Naive thymus-derived CD8-positive, alpha-beta T cell (primary cell): Measurements from ENCODE around the gene MRPS35. TPM values are rescaled to one million over a fixed set of nuclear protein-coding genes. Genes with fewer than 3 reads are reported as not detected.

Experiments
- ATAC-seq, 2 donors: fragments of 150-1000 bp; cut with Tn5 transposase in 1 of 2; sonication (Bioruptor Pico), chemical (Tn5 transposase) in 1 of 2; 1 replicate in 1 of 2; 2 replicates in 1 of 2; pipeline ENCODE4 v1.10.0; 2021; ENCODE audit warnings: mild to moderate bottlenecking in 2 of 2, moderate library complexity in 2 of 2
- POLR2A ChIA-PET: fragments of 350-600 bp; sonication (Branson Sonifier 250); formaldehyde crosslinking; loops from one replicate; lab custom pipeline; 2021; ENCODE audit warnings: antibody characterized with exemption; lab: Charles Lee
- DNase-seq, 10 donors: peaks; one replicate each; pipeline versions ENCODE4 v3.0.0 to v3.0.0-alpha.2; 2020 to 2022
- H3K27ac Mint-ChIP-seq, 10 donors: one replicate each; pipeline ENCODE4 v1.8.0; 2020 to 2022; ENCODE audit warnings: mild to moderate bottlenecking in 10 of 10, mixed read lengths in 10 of 10, moderate library complexity in 4 of 10, inconsistent platforms in 1 of 10
- H3K27me3 Mint-ChIP-seq, 5 donors: one replicate each; pipeline ENCODE4 v1.8.0; 2021 to 2022; ENCODE audit warnings: mixed read lengths in 5 of 5
- H3K36me3 Mint-ChIP-seq, 3 donors: one replicate each; pipeline ENCODE4 v1.8.0; 2020 to 2022; ENCODE audit warnings: mixed read lengths in 3 of 3, mild to moderate bottlenecking in 2 of 3, inconsistent platforms in 1 of 3
- H3K4me1 Mint-ChIP-seq, 4 donors: one replicate each; pipeline ENCODE4 v1.8.0; 2021 to 2022; ENCODE audit warnings: mixed read lengths in 4 of 4
- H3K4me3 Mint-ChIP-seq, 10 donors: one replicate each; pipeline ENCODE4 v1.8.0; 2020 to 2022; ENCODE audit warnings: mild to moderate bottlenecking in 10 of 10, mixed read lengths in 10 of 10, moderate library complexity in 6 of 10, inconsistent platforms in 1 of 10
- H3K9me3 Mint-ChIP-seq, 9 donors: one replicate each; pipeline ENCODE4 v1.8.0; 2020 to 2022; ENCODE audit warnings: mixed read lengths in 9 of 9, mild to moderate bottlenecking in 3 of 9, inconsistent platforms in 1 of 9, moderate library complexity in 1 of 9
- polyA plus RNA-seq, 3 donors: library from polyadenylated mRNA; unstranded; fragments of 300-500 nt; fragmentation: Illumina TruSeq; gene quantifications; one replicate each; pipeline ENCODE4 v1.2.3, GENCODE V29; 2021
- total RNA-seq, 8 experiments: library from RNA in 2 of 8; stranded (reverse) in 2 of 8; gene quantifications; one replicate each; pipeline ENCODE4 v1.2.3 and lab custom pipeline; 2021 to 2026

Gene MRPS35
- total and polyA plus RNA-seq, 5 experiments from 2014 or later = 26.6 to 74.4 (median 57.7) TPM

DNA sequence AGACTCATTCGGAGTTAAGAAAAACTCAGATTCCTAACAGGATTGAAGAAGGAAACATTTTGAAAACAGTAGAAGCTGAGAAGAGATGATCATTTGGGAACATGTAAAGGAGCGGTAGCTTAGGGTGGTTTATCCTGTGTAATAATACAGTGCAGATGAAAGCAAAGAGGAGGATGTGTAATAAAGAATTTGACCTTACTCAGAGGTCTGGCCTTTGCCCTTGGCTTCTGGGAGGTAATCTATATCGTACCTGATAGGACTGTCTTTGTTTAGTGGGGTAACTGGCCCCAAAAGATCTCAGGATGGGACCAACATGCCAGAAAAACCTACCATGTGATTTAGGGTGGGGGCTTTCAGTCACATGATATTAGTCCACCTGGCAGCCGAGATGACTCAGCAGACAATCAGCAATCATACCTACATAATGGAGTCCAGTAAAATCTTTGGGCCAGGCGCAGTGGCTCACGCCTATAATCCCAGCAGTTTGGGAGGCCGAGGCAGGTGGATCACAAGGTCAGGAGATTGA, 46.1 kb downstream of the MRPS35 start:
- H3K27ac Mint-ChIP-seq = peak overlapping the region in 2 of 10 donors; percentile 30 to 53
- H3K27me3 Mint-ChIP-seq = no peaks in the 10 kb centered on the region
- no peaks in the 10 kb centered on the region for H3K9me3 Mint-ChIP-seq
- H3K36me3 Mint-ChIP-seq = peaks cover 0 to 47% (median 12%) of the 10 kb centered on the region in 3 donors
- H3K4me1 Mint-ChIP-seq = no peaks in the 10 kb centered on the region
- no peak overlapping the region for H3K4me3 Mint-ChIP-seq
- ATAC-seq (no peak), DNase-seq (no peak)
- POLR2A ChIA-PET = no interaction called here

GRCh38 chr12:27762757-27763156, 52.1 kb downstream of the MRPS35 start:
- POLR2A ChIA-PET = no interaction called here
- peaks cover 0 to 3% (median 2%) of the 10 kb centered on the region in 3 donors for H3K36me3 Mint-ChIP-seq
- peaks cover 0 to 3% (median 1%) of the 10 kb centered on the region in 4 donors for H3K4me1 Mint-ChIP-seq
- no peak for ATAC-seq
- no peaks in the 10 kb centered on the region for H3K27me3 Mint-ChIP-seq
- no peaks in the 10 kb centered on the region for H3K9me3 Mint-ChIP-seq
- no peak overlapping the region for H3K4me3 Mint-ChIP-seq
- DNase-seq = no peak
- H3K27ac Mint-ChIP-seq = no peak overlapping the region

DNA sequence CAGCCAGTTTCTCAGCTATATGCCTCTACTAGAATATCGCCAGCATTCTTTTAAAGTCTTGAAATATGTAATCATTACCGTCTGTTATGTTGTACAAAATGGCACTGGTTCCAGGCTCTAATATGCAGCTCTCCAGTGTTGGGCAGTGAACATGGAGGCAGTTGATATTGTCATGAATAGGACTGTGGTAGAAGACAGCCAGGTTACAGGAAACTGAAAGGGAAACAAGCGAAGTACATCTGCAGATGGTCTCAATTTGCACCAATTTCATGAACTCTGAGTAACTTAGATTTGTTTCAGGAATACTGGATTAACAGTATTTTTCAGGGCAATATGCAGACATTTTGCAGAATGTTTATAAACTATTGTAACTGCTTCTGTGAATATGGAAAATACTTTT, 56.0 kb downstream of the MRPS35 start:
- Mint-ChIP-seq H3K36me3 (no peaks in the 10 kb centered on the region), H3K9me3 (no peaks in the 10 kb centered on the region), H3K4me1 (peaks cover 0 to 3% (median 1%) of the 10 kb centered on the region in 4 donors), H3K4me3 (no peak overlapping the region), H3K27me3 (no peaks in the 10 kb centered on the region), H3K27ac (no peak overlapping the region)
- POLR2A ChIA-PET = interaction anchor here (1.0 kb wide), 1 partner anchor 9 kb away, joined by 3 read pairs; no protein-coding TSS in a partner anchor
- no peak for ATAC-seq
- no peak for DNase-seq

DNA sequence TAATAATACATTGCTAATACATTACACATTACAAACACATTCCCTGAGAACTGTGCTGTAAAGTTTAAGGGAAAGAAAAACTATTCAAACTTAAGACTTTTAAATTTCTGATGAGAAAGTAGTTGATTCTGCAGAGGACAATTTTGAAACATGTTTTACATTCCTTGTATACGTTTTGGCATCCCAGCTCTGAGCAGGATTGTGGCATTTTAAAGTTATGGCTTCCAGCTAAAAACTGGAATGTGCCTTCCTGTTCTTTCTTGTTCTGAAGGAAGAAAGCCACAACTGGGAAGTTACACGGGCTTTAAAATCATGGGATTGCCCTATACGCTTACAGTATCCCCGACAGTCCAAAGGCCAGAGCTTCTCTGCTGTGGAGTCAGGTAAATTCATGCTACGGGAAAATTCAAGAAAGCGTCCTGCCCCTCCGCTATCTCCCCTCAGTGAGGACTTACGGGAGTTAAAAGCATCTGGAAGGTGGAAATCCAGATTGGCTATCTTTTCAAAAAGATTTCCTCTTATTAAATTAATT, 58.6 kb downstream of the MRPS35 start:
- no peaks in the 10 kb centered on the region for H3K36me3 Mint-ChIP-seq
- H3K4me3 Mint-ChIP-seq = no peak overlapping the region
- DNase-seq = no peak
- POLR2A ChIA-PET = interaction anchor here (2.0 kb wide), 1 partner anchor 10 kb away, joined by 9 read pairs; the partner anchor contains the start of genes KLHL42 and MANSC4
- no peaks in the 10 kb centered on the region for H3K9me3 Mint-ChIP-seq
- no peak for ATAC-seq
- no peak overlapping the region for H3K27ac Mint-ChIP-seq
- no peaks in the 10 kb centered on the region for H3K27me3 Mint-ChIP-seq
- no peaks in the 10 kb centered on the region for H3K4me1 Mint-ChIP-seq

- POLR2A ChIA-PET = no interaction called here
- H3K36me3 Mint-ChIP-seq = no peaks in the 10 kb centered on the region
- no peaks in the 10 kb centered on the region for H3K4me1 Mint-ChIP-seq
- H3K27ac Mint-ChIP-seq = no peak overlapping the region
- H3K27me3 Mint-ChIP-seq = peaks cover 0 to 1% (median 0%) of the 10 kb centered on the region in 5 donors
- H3K4me3 Mint-ChIP-seq = no peak overlapping the region
- no peaks in the 10 kb centered on the region for H3K9me3 Mint-ChIP-seq
- ATAC-seq (no peak), DNase-seq (no peak)
Measured at GRCh38 chr12:27771481-27772327, 61.1 kb downstream of the MRPS35 start.

GRCh38 chr12:27772328-27773049, 61.9 kb downstream of the MRPS35 start:
- ATAC-seq = no peak
- no peaks in the 10 kb centered on the region for H3K9me3 Mint-ChIP-seq

GRCh38 chr12:27777141-27777540, 66.5 kb downstream of the MRPS35 start:
- Mint-ChIP-seq H3K27ac (peak overlapping the region in 1 of 10 donors; percentile 29), H3K9me3 (no peaks in the 10 kb centered on the region), H3K4me3 (peak overlapping the region in 3 of 10 donors; percentile 1 to 76 (median 46)), H3K36me3 (peaks cover 0 to 5% (median 0%) of the 10 kb centered on the region in 3 donors), H3K27me3 (peaks cover 0 to 1% (median 0%) of the 10 kb centered on the region in 5 donors), H3K4me1 (peaks cover 8 to 20% (median 19%) of the 10 kb centered on the region in 4 donors)
- POLR2A ChIA-PET = no interaction called here
- DNase-seq (no peak), ATAC-seq (no peak)

More at GRCh38 chr12:27772328-27773049, 61.9 kb downstream of the MRPS35 start:
- H3K4me1 Mint-ChIP-seq = no peaks in the 10 kb centered on the region
- POLR2A ChIA-PET = no interaction called here
- H3K27me3 Mint-ChIP-seq = peaks cover 0 to 1% (median 0%) of the 10 kb centered on the region in 5 donors
- H3K36me3 Mint-ChIP-seq = no peaks in the 10 kb centered on the region
- no peak overlapping the region for H3K27ac Mint-ChIP-seq
- H3K4me3 Mint-ChIP-seq = no peak overlapping the region
- DNase-seq = no peak

DNA sequence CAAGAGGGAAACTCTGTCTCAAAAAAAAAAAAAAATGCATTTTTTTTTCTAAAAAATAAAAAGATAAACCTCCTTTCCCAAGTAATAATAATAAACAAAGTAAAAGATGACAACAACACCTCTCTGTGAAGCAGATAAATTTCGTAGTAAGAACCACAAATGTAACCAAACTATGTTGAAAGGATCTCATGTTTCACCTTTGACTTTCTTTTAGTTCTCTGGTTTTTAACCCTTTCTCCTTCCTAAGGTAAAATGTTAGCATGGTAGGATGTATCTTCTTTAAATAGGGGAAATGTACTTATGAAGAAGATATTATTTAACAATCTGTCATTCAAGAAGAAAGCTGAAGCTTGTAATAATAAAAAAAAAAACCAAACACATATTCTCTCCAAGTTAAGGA, 67.6 kb downstream of the MRPS35 start:
- DNase-seq = no peak
- Mint-ChIP-seq H3K36me3 (peaks cover 0 to 11% (median 0%) of the 10 kb centered on the region in 3 donors), H3K9me3 (no peaks in the 10 kb centered on the region), H3K4me3 (peak overlapping the region in 6 of 10 donors; percentile 23 to 92 (median 90)), H3K4me1 (peaks cover 10 to 31% (median 26%) of the 10 kb centered on the region in 4 donors), H3K27ac (peak overlapping the region in 1 of 10 donors; percentile 71), H3K27me3 (peaks cover 0 to 1% (median 0%) of the 10 kb centered on the region in 5 donors)
- ATAC-seq = no peak
- POLR2A ChIA-PET = no interaction called here

- peak overlapping the region; percentile 55 to 94 (median 88) for H3K27ac Mint-ChIP-seq
- peaks cover 0 to 1% (median 0%) of the 10 kb centered on the region in 5 donors for H3K27me3 Mint-ChIP-seq
- H3K4me1 Mint-ChIP-seq = peaks cover 10 to 41% (median 30%) of the 10 kb centered on the region in 4 donors
- peak; percentile 49 to 54 for ATAC-seq
- H3K4me3 Mint-ChIP-seq = peak overlapping the region; percentile 78 to 96 (median 90)
- no peaks in the 10 kb centered on the region for H3K9me3 Mint-ChIP-seq
- DNase-seq = peak in 2 of 10 donors; percentile 4 to 65
- POLR2A ChIA-PET = interaction anchor here (1.0 to 2.3 kb wide), 10 partner anchors 11 to 411 kb away, joined by 3 to 14 read pairs (median 8); partner anchors contain the start of genes CCDC91, MRPS35 and PPFIBP1
- peaks cover 0 to 12% (median 0%) of the 10 kb centered on the region in 3 donors for H3K36me3 Mint-ChIP-seq
Measured at GRCh38 chr12:27779416-27779919, 68.8 kb downstream of the MRPS35 start.

GRCh38 chr12:27779920-27780611, 69.4 kb downstream of the MRPS35 start, which contains the start of the genes KLHL42 and MANSC4:
Gene KLHL42 (plus strand): TSS chr12:27780233. CDS start chr12:27780331, 98 bp downstream.
Gene MANSC4 (minus strand): TSS chr12:27780236. CDS start chr12:27771276, 8,960 bp downstream.
- POLR2A ChIA-PET = interaction anchor here (0.6 to 2.3 kb wide), 13 partner anchors 9 to 536 kb away, joined by 3 to 14 read pairs (median 7); partner anchors contain the start of genes CCDC91, MRPS35, PPFIBP1 and STK38L
- Mint-ChIP-seq H3K4me1 (peaks cover 14 to 46% (median 35%) of the 10 kb centered on the region in 4 donors), H3K27ac (peak within 1 kb of the TSS; percentile 75 to 94 (median 89)), H3K36me3 (peaks cover 0 to 16% (median 0%) of the 10 kb centered on the region in 3 donors), H3K9me3 (no peaks in the 10 kb centered on the region), H3K27me3 (peaks cover 0 to under 1% (median 0%) of the 10 kb centered on the region in 5 donors), H3K4me3 (peak within 1 kb of the TSS; percentile 78 to 96 (median 90))
- ATAC-seq (peak; percentile 82 to 90), DNase-seq (peak; percentile 38 to 84 (median 62))
